ENCODE results near the gene UBE2V1.
A peak's percentile ranks its signal among the peaks of the same experiment; 100 is the strongest.

The UBE2V1 gene

GRCh38 chr20:50122763-50123162 lies 9.8 kb upstream of the UBE2V1 start:
- H3K4me3 ChIP-seq (ENCODE audit: control insufficient read depth, low read depth, low read length): no peak overlapping the region
- TF ChIP-seq CTCF (conservative IDR thresholded peaks at IDR 0.05; ENCODE audit: control insufficient read depth, insufficient read depth, low read depth, low read length): no peak
- no peak for DNase-seq (ENCODE audit: low read depth)

GRCh38 chr20:50121858-50122271 lies 8.9 kb upstream of the UBE2V1 start:
- H3K4me3 ChIP-seq (ENCODE audit: control insufficient read depth, low read depth, low read length): no peak overlapping the region
- DNase-seq (ENCODE audit: low read depth): peak; percentile 98
- TF ChIP-seq CTCF (conservative IDR thresholded peaks at IDR 0.05; ENCODE audit: control insufficient read depth, insufficient read depth, low read depth, low read length): no peak

GRCh38 chr20:50120935-50121693 lies 8.2 kb upstream of the UBE2V1 start:
- no peak overlapping the region for H3K4me3 ChIP-seq (ENCODE audit: control insufficient read depth, low read depth, low read length)
- TF ChIP-seq CTCF (conservative IDR thresholded peaks at IDR 0.05; ENCODE audit: control insufficient read depth, insufficient read depth, low read depth, low read length): peak; percentile 67
- DNase-seq (ENCODE audit: low read depth): peak; percentile 55

- no peak overlapping the region for H3K4me3 ChIP-seq (ENCODE audit: control insufficient read depth, low read depth, low read length)
- DNase-seq (ENCODE audit: low read depth): no peak
- no peak for TF ChIP-seq CTCF (conservative IDR thresholded peaks at IDR 0.05; ENCODE audit: control insufficient read depth, insufficient read depth, low read depth, low read length)
Observed at GRCh38 chr20:50118203-50118602, 5.3 kb upstream of the UBE2V1 start.

- DNase-seq (ENCODE audit: low read depth): no peak
- no peak for TF ChIP-seq CTCF (conservative IDR thresholded peaks at IDR 0.05; ENCODE audit: control insufficient read depth, insufficient read depth, low read depth, low read length)
- H3K4me3 ChIP-seq (ENCODE audit: control insufficient read depth, low read depth, low read length): peak overlapping the region; percentile 38
Observed at GRCh38 chr20:50116368-50116999, 3.5 kb upstream of the UBE2V1 start.

GRCh38 chr20:50115591-50116367 lies 2.8 kb upstream of the UBE2V1 start:
- TF ChIP-seq CTCF (conservative IDR thresholded peaks at IDR 0.05; ENCODE audit: control insufficient read depth, insufficient read depth, low read depth, low read length): no peak
- DNase-seq (ENCODE audit: low read depth): peak; percentile 97
- H3K4me3 ChIP-seq (ENCODE audit: control insufficient read depth, low read depth, low read length): peak overlapping the region; percentile 75
